ENCODE measurements around the gene ADAM8.

The ADAM8 gene

GRCh38 chr10:133243593-133243992, 33.1 kb downstream of the ADAM8 start:
- DNase-seq (ENCODE audit: low read depth) = no peak
- TF ChIP-seq CTCF (IDR thresholded peaks at IDR 0.05; ENCODE audit: control insufficient read depth, extremely low read depth, insufficient read depth) = no peak
- H3K4me3 ChIP-seq (ENCODE audit: low read depth, low read length) = no peak overlapping the region

- H3K4me3 ChIP-seq (ENCODE audit: low read depth, low read length) = no peak overlapping the region
- no peak for DNase-seq (ENCODE audit: low read depth)
- no peak for TF ChIP-seq CTCF (IDR thresholded peaks at IDR 0.05; ENCODE audit: control insufficient read depth, extremely low read depth, insufficient read depth)
Observed at GRCh38 chr10:133242611-133243356, 33.9 kb downstream of the ADAM8 start.

- no peak for TF ChIP-seq CTCF (IDR thresholded peaks at IDR 0.05; ENCODE audit: control insufficient read depth, extremely low read depth, insufficient read depth)
- no peak overlapping the region for H3K4me3 ChIP-seq (ENCODE audit: low read depth, low read length)
- no peak for DNase-seq (ENCODE audit: low read depth)
Observed at GRCh38 chr10:133241501-133242205, 35.0 kb downstream of the ADAM8 start.

DNA sequence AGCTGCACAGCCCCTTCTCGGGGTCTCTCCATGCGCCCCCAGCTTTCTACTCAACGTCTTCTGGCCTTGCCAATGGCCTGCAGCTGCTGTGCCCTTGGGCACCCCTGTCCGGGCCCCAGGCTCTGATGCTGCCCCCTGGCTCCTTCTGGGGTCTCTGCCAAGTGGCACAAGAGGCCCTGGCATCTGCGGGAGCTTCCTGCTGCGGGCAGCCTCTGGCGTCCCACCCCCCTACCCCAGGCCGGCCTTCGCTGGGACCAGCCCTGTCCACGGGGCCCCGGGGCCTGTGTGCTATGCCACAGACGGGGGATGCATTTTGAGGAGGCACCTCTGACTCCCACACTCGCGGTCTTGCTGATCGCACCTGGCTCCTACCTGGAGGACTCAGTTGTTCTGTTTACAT, 36.7 kb downstream of the ADAM8 start:
- TF ChIP-seq CTCF (IDR thresholded peaks at IDR 0.05; ENCODE audit: control insufficient read depth, extremely low read depth, insufficient read depth) = no peak
- no peak for DNase-seq (ENCODE audit: low read depth)

GRCh38 chr10:133238466-133238804, 38.2 kb downstream of the ADAM8 start:
- no peak overlapping the region for H3K4me3 ChIP-seq (ENCODE audit: low read depth, low read length)
- DNase-seq (ENCODE audit: low read depth) = no peak
- no peak for TF ChIP-seq CTCF (IDR thresholded peaks at IDR 0.05; ENCODE audit: control insufficient read depth, extremely low read depth, insufficient read depth)

More for the DNA sequence above, 36.7 kb downstream of the ADAM8 start:
- no peak overlapping the region for H3K4me3 ChIP-seq (ENCODE audit: low read depth, low read length)

- DNase-seq (ENCODE audit: low read depth) = no peak
- H3K4me3 ChIP-seq (ENCODE audit: low read depth, low read length) = no peak within 1 kb of the TSS
- no peak for TF ChIP-seq CTCF (IDR thresholded peaks at IDR 0.05; ENCODE audit: control insufficient read depth, extremely low read depth, insufficient read depth)
Observed at GRCh38 chr10:133237588-133238465, 38.8 kb downstream of the ADAM8 start, which contains the start of gene VENTX. Gene VENTX, plus strand, starts transcription at chr10:133237855. Its CDS starts 60 bp downstream, at chr10:133237915.
